Measurements from ENCODE around the gene GPR39. TPM values are rescaled to one million over a fixed set of nuclear protein-coding genes. Genes with fewer than 3 reads are reported as not detected.

Gene GPR39
- total and polyA plus RNA-seq, 8 donors = 0.87 to 16.0 (median 5.5) TPM; not detected in 1

DNA sequence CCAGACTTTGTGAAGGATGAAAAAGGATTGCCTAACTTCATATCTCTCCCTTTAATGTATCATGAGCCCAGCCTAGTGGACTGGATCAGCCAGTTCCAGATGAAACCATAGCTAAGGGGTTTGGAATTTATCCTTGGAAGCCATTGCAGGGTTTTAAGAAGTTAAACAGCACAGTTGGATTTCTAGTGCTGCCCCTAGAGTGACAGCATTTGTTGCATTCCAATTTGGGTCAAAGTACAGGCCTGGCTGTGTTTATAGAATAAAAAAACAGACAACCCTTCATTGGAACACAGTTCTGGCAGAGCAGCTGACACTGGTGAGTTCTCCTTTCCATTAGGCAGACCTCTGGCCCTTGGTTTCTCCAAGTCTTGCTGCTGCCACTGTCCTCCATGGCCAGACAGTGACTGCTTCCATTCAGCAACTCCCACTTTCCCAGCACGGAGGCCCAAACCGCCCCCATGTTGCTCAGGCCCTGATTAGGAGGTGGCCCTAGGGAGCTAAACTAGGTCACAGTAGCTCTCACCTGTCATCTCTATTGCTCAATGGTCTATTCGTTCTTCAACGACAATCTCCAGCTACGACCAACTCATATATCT lies 8.0 kb downstream of the GPR39 start:
- Histone ChIP-seq H3K27me3 (no peaks in the 10 kb centered on the region), H3K9me3 (no peaks in the 10 kb centered on the region), H3K36me3 (no peaks in the 10 kb centered on the region), H3K4me3 (no peak overlapping the region), H3K27ac (peak overlapping the region in 2 of 5 donors; percentile 11 to 54), H3K4me1 (peaks cover 0 to 32% (median 17%) of the 10 kb centered on the region in 4 donors)
- intact Hi-C loops (cut with DNase I; ENCODE audit: low total_unique reads) = no loop called here
- DNase-seq = peak in 1 of 2 donors; percentile 39
- 77 to 88% (median 86%) methylated on average over 5 of the region's 5 CpGs for WGBS, 5 donors
- TF ChIP-seq, protein P1, sequence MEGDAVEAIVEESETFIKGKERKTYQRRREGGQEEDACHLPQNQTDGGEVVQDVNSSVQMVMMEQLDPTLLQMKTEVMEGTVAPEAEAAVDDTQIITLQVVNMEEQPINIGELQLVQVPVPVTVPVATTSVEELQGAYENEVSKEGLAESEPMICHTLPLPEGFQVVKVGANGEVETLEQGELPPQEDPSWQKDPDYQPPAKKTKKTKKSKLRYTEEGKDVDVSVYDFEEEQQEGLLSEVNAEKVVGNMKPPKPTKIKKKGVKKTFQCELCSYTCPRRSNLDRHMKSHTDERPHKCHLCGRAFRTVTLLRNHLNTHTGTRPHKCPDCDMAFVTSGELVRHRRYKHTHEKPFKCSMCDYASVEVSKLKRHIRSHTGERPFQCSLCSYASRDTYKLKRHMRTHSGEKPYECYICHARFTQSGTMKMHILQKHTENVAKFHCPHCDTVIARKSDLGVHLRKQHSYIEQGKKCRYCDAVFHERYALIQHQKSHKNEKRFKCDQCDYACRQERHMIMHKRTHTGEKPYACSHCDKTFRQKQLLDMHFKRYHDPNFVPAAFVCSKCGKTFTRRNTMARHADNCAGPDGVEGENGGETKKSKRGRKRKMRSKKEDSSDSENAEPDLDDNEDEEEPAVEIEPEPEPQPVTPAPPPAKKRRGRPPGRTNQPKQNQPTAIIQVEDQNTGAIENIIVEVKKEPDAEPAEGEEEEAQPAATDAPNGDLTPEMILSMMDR (IDR thresholded peaks at IDR 0.05) = no peak
- TF ChIP-seq POLR2AphosphoS5 (IDR thresholded peaks at IDR 0.05) (no peak), POLR2A (IDR thresholded peaks at IDR 0.05) (no peak), EP300 (IDR thresholded peaks at IDR 0.05) (no peak)

DNA sequence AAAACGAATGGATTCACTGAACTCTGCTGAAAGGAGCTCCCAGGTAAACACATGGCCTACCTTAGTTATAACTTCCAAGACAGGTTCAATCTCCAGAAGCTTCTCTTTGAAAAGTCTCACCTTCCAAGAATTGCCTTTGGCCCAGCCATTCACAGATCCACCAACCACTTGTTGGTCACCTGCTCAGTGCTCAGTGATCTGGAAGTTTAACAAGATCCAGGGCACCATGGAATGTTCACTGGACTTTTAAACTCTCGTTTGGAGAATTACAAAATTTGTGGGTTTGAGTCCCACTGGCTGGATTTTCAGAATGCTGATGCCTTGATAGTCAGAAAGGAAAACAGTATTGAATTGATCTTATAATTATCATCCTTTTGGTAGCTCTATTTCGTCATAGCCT lies 9.4 kb downstream of the GPR39 start:
- intact Hi-C loops (cut with DNase I; ENCODE audit: low total_unique reads) = no loop called here
- no peak for DNase-seq
- peaks cover 0 to 37% (median 14%) of the 10 kb centered on the region in 4 donors for H3K4me1 ChIP-seq
- 47 to 84% (median 65%) methylated on average over 3 of the region's 3 CpGs for WGBS, 5 donors
- TF ChIP-seq POLR2AphosphoS5 (IDR thresholded peaks at IDR 0.05) (no peak), POLR2A (IDR thresholded peaks at IDR 0.05) (no peak), EP300 (IDR thresholded peaks at IDR 0.05) (no peak)
- TF ChIP-seq, protein P1 (IDR thresholded peaks at IDR 0.05) = no peak
- H3K9me3 ChIP-seq = no peaks in the 10 kb centered on the region
- H3K4me3 ChIP-seq = no peak overlapping the region
- no peaks in the 10 kb centered on the region for H3K27me3 ChIP-seq
- no peak overlapping the region for H3K27ac ChIP-seq
- no peaks in the 10 kb centered on the region for H3K36me3 ChIP-seq

DNA sequence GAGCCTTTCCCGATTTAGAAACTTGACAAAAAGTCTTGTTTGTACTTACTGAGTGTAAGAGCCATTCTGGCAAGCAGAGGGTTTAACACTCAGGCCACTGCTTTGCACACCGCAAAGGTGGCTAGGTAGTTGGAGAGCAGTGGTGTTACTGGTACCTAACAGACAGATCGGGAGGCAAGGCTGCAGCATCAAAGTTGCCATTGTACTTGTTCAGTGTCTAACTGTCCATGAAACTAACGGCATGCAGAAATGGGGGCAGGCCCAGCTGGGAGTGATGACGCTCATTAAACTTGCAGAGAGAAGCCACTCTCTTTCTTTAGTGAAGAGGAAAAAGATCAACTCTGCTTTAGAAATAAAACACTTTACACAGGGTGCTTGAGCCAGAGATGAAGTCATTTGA lies 10.1 kb downstream of the GPR39 start:
- intact Hi-C loops (cut with DNase I; ENCODE audit: low total_unique reads) = no loop called here
- no peak overlapping the region for H3K4me3 ChIP-seq
- DNase-seq = no peak
- H3K27ac ChIP-seq = no peak overlapping the region
- WGBS, 5 donors = 71 to 87% (median 78%) methylated on average over 5 of the region's 5 CpGs
- TF ChIP-seq POLR2A (IDR thresholded peaks at IDR 0.05) (no peak), EP300 (IDR thresholded peaks at IDR 0.05) (no peak), POLR2AphosphoS5 (IDR thresholded peaks at IDR 0.05) (no peak)
- TF ChIP-seq, protein P1 (IDR thresholded peaks at IDR 0.05) = no peak
- no peaks in the 10 kb centered on the region for H3K9me3 ChIP-seq
- no peaks in the 10 kb centered on the region for H3K36me3 ChIP-seq
- no peaks in the 10 kb centered on the region for H3K27me3 ChIP-seq
- H3K4me1 ChIP-seq = peaks cover 0 to 37% (median 14%) of the 10 kb centered on the region in 4 donors

DNA sequence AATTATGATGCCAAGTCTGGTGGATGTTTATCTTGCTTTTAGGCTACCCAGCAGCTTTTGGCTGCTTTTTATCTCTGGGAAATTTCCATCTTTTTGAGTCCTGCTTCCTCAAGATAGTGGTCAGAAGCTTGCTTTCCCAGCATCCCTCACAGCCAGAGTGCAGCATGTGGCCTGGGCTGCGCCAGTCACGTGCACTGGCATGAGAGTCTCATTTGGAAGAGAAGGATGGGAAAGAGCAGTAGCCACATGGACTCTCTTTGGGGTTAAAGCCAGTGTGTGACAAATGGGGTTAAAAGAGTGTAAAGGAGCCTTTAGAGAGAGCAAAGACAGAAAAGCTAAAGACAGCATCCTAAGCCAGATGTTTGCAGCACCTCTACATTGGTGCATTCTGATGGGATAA lies 12.7 kb downstream of the GPR39 start:
- no peak for DNase-seq
- no peak overlapping the region for H3K4me3 ChIP-seq
- H3K36me3 ChIP-seq = no peaks in the 10 kb centered on the region
- no peaks in the 10 kb centered on the region for H3K9me3 ChIP-seq
- no peak overlapping the region for H3K27ac ChIP-seq
- 79 to 97% (median 85%) methylated on average over 2 of the region's 2 CpGs for WGBS, 5 donors
- peaks cover 0 to 24% (median 6%) of the 10 kb centered on the region in 4 donors for H3K4me1 ChIP-seq
- no peaks in the 10 kb centered on the region for H3K27me3 ChIP-seq
- TF ChIP-seq EP300 (IDR thresholded peaks at IDR 0.05) (no peak), POLR2AphosphoS5 (IDR thresholded peaks at IDR 0.05) (no peak)
- TF ChIP-seq, protein P1 (IDR thresholded peaks at IDR 0.05) = no peak
- intact Hi-C loops (cut with DNase I; ENCODE audit: low total_unique reads) = no loop called here
